ENCODE results near the gene PCDH10.
"Not testable (repeated sequence)": the region's sequence is repeated elsewhere in the genome, so short reads cannot be mapped to it uniquely, and the experiment has no call there.

PCDH10 gene

DNA sequence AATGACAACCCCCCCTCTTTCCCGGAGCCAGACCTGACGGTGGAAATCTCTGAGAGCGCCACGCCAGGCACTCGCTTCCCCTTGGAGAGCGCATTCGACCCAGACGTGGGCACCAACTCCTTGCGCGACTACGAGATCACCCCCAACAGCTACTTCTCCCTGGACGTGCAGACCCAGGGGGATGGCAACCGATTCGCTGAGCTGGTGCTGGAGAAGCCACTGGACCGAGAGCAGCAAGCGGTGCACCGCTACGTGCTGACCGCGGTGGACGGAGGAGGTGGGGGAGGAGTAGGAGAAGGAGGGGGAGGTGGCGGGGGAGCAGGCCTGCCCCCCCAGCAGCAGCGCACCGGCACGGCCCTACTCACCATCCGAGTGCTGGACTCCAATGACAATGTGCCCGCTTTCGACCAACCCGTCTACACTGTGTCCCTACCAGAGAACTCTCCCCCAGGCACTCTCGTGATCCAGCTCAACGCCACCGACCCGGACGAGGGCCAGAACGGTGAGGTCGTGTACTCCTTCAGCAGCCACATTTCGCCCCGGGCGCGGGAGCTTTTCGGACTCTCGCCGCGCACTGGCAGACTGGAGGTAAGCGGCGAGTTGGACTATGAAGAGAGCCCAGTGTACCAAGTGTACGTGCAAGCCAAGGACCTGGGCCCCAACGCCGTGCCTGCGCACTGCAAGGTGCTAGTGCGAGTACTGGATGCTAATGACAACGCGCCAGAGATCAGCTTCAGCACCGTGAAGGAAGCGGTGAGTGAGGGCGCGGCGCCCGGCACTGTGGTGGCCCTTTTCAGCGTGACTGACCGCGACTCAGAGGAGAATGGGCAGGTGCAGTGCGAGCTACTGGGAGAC, 1.6 kb downstream of the PCDH10 start:
- DNase-seq (ENCODE audit: low read depth in 3 of 3): no peak

DNA sequence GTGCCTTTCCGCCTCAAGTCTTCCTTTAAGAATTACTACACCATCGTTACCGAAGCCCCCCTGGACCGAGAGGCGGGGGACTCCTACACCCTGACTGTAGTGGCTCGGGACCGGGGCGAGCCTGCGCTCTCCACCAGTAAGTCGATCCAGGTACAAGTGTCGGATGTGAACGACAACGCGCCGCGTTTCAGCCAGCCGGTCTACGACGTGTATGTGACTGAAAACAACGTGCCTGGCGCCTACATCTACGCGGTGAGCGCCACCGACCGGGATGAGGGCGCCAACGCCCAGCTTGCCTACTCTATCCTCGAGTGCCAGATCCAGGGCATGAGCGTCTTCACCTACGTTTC, 2.2 kb downstream of the PCDH10 start:
- DNase-seq (ENCODE audit: low read depth in 3 of 3): no peak

DNA sequence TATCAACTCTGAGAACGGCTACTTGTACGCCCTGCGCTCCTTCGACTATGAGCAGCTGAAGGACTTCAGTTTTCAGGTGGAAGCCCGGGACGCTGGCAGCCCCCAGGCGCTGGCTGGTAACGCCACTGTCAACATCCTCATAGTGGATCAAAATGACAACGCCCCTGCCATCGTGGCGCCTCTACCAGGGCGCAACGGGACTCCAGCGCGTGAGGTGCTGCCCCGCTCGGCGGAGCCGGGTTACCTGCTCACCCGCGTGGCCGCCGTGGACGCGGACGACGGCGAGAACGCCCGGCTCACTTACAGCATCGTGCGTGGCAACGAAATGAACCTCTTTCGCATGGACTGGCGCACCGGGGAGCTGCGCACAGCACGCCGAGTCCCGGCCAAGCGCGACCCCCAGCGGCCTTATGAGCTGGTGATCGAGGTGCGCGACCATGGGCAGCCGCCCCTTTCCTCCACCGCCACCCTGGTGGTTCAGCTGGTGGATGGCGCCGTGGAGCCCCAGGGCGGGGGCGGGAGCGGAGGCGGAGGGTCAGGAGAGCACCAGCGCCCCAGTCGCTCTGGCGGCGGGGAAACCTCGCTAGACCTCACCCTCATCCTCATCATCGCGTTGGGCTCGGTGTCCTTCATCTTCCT, 2.7 kb downstream of the PCDH10 start:
- no peak for DNase-seq (ENCODE audit: low read depth in 3 of 3)

DNA sequence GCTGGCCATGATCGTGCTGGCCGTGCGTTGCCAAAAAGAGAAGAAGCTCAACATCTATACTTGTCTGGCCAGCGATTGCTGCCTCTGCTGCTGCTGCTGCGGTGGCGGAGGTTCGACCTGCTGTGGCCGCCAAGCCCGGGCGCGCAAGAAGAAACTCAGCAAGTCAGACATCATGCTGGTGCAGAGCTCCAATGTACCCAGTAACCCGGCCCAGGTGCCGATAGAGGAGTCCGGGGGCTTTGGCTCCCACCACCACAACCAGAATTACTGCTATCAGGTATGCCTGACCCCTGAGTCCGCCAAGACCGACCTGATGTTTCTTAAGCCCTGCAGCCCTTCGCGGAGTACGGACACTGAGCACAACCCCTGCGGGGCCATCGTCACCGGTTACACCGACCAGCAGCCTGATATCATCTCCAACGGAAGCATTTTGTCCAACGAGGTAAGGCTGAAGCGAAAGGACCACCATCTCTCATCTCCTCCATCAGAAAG, 3.3 kb downstream of the PCDH10 start:
- DNase-seq (ENCODE audit: low read depth in 3 of 3): no peak

DNA sequence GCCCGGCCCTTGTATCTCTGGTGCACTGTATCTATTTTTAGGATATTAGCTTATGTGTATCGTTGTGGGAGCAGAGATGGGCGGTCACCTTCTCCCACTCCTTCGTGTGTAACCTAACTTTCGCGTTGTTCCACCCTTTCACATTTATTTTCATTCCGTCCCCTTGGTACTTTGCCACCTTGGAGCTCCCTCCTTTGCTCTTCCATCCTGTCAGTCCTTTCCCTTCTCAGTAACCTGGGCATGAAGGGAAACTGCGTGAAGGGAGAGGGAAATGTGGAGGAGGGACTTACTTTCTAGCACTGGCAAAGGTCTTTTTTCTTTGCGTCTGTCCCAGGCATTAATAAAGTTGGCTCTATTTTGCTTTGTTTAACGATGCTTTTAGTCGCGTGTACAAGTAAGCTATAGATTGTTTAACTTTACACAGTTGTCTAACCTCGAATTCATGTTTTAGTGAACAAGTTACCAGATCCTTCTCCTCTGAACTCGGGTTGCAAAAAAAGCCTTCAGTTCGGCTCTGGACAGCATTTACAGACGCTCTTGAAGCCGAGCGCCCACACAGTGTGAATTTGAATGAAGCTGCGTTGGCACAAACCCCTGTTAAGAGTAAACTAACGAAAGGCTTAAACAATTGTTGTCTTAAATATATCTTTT, 3.9 kb downstream of the PCDH10 start:
- no peak for DNase-seq (ENCODE audit: low read depth in 3 of 3)

DNA sequence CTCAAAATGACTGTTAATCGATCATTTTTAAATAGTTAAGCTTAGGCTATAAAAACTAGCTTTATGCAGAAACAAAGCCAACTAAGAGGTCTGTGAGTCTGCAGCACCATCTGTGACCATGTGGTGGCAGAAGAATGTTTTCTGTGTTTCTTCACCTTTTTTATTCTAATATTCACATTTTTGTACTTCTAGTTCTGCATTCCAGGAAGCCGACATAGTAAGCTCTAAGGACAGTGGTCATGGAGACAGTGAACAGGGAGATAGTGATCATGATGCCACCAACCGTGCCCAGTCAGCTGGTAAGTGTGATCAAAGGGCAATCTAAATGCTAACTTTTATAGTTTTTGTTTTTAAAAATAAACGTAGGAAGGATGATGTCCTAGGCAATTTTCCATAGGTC, 5.6 kb downstream of the PCDH10 start:
- DNase-seq (ENCODE audit: low read depth in 3 of 3): no peak

DNA sequence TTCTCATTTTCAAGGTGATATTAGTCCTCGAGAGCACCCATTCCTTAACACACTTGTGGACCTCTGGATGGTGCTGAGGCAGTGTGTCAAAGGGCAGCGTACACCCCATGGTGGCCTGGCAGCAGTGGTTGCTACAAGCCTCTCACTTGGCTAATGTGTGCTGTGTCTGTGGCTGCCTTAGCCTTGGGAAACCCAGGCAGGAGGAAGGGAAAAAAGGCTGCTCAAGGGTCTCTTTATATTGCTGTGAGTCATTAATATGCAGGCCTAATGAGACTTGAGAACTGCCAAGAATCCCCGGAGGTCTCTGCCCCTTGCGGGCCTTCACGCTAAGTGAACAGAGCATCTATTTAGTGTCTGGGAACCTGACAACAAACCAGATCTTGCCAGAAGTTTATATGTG, 7.0 kb downstream of the PCDH10 start:
- DNase-seq (ENCODE audit: low read depth in 3 of 3): no peak

DNA sequence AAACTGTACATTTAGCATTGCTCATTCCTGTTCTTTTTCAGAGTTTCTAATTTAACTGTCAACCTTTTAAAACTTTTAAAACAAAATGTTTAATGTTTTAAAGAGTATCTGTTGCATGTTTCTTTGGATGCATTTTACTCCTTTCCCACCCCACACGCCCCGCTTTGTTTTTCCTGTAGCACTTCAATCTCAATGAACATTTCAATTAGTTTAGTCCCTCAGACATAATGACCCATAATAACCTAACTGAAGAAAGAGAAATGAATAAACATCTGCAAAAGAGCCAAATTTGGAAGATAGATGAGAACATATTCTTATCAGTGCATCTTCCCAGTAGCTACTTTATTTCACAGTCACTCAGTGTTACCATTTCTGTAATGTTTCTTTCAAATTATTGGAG, 7.5 kb downstream of the PCDH10 start:
- no peak for DNase-seq (ENCODE audit: low read depth in 3 of 3)

DNA sequence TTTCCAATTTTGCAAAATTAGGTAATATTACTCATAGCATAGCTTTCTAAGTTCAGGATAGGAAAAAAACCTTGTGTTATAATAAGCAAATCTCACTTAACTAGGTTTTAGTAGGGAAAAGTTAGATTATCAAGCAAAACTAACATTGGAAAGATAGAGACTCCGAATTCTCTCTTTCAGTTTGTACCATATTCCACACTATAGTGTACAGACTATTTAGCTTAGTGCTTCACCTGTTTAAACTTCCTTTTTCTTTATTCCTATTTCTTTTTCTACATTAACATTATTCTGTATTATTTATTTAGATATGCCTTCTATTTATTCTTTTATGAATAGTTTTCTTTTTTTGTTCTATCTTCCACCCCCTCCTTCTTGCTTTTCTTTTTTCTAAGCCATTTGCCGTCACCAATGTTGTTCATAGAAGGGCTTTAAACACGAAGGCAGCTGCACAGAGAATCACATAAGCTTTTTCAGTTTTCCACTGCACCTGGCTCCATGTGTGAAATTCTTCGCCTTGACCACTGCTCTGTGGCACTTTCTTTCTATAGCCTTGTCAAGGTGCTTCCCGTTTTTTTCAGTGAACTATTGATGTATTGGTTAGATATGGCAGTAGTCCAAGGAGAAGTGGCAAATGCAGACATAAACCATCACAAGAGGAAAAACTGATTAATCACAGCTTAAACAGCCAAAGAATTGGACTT, 8.5 kb downstream of the PCDH10 start:
- DNase-seq (ENCODE audit: low read depth in 3 of 3): no peak

DNA sequence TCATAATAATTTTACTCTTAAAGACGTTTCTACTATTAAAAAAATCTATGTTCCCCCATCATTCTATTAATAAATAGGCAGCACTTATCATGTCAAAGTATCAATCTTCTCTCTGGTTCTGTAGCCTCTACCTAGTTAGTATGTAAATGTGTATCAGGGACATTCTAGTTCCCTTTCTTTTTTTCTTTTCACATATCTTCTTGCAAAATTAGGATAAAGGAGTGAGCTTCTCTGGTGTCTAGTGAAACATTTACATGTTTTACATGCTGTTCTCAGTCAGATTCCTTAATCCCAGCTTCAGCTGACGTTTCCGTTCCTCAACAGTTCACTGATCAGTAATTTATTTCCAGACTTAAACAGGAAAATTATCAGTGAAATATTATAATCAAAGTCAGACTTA, 11.8 kb downstream of the PCDH10 start:
- no peak for DNase-seq (ENCODE audit: low read depth in 3 of 3)

DNA sequence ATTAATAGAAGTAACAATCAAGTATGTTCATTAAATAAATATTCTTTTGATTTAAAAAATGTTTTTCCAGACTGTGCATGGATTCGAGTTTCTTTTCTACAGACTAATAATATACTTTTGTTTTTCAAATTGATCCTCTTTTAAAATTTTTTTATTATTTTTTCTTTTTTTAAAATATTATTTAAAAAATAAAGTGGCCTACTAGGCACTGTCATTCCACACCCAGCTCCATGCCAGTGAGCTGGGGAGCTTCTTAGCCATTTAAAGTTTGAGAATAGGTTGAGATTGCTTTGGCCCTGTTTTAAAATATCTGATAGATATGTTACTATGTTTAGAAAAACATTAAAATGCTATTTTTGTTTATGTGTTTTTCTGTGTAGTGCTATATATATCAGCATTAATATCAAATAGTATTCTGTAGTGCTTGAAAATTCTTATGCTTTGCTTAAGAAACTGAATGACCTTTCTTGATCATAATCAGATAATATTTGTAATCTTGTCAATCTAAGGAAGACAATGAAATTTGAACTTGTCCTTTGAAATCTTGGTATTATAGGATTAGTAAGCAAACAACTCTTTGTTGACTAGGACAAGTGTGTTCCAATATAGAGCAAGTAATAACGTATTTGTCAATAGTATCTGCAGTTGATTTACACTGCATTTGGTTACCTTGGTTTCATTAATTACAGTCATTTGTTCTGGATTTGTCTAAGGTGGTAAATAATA, 12.6 kb downstream of the PCDH10 start:
- DNase-seq (ENCODE audit: low read depth in 3 of 3): no peak

DNA sequence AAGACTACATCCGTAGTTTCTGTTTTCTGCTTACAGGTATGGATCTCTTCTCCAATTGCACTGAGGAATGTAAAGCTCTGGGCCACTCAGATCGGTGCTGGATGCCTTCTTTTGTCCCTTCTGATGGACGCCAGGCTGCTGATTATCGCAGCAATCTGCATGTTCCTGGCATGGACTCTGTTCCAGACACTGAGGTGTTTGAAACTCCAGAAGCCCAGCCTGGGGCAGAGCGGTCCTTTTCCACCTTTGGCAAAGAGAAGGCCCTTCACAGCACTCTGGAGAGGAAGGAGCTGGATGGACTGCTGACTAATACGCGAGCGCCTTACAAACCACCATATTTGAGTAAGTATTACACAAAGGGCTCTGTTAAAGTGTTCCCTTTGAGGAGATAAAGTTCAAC, 13.8 kb downstream of the PCDH10 start:
- no peak for DNase-seq (ENCODE audit: low read depth in 3 of 3)

DNA sequence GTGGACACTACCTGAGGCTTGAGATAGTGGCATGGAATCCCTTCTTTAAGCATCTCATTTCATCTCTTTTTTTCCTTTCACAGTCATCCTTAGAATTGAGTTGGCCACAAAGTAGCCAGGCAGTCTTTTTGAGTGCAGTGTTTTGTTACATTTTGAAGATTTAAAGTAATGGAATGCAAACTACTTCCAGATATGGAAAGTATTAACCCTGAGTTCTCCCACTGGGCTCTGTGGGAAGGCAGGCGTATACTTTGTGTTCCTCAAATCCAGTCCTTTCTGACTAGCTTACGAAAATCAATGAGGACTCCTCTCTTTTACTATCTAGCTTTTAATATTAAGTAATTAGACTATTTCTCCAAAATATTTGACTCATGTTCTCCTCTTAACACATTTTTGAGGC, 29.9 kb downstream of the PCDH10 start:
- DNase-seq (ENCODE audit: low read depth in 3 of 3): no peak

DNA sequence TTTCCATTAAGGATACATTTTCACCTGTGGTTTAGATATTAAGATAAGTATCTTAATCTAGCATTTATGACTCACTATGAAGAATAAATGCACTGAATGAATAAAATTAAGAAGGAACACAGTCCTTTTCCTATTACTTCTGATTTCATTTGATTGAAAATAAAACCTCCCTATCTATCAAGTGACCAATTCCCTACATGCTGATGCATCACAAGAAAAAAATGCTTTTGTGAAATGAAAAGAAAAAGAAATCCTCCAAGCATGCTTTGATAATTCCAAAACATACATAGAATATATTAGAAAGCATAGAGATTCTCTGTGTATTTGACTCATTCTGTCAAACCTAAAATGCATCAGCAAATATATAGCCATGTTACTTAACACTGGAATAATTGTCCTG, 37.1 kb downstream of the PCDH10 start:
- no peak for DNase-seq (ENCODE audit: low read depth in 3 of 3)

DNA sequence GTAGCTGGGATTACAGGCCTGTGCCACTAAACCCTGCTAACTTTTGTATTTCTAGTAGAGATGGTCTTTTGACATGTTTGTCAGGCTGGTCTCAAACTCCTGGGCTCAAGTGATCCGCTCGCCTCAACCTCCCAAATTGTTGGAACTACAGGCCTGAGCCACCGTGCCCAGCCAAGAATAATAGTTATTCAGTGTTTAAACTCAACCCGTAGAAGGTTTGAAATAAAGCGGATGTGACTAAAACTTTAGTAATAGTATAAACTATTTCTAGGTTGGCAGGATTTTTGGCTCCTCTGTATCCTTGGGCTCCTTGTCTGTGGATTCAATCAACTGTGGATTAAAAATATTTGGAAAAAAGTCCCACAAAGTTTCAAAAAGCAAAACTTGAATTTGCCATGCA, 37.8 kb downstream of the PCDH10 start:
- DNase-seq (ENCODE audit: low read depth in 3 of 3): no peak

DNA sequence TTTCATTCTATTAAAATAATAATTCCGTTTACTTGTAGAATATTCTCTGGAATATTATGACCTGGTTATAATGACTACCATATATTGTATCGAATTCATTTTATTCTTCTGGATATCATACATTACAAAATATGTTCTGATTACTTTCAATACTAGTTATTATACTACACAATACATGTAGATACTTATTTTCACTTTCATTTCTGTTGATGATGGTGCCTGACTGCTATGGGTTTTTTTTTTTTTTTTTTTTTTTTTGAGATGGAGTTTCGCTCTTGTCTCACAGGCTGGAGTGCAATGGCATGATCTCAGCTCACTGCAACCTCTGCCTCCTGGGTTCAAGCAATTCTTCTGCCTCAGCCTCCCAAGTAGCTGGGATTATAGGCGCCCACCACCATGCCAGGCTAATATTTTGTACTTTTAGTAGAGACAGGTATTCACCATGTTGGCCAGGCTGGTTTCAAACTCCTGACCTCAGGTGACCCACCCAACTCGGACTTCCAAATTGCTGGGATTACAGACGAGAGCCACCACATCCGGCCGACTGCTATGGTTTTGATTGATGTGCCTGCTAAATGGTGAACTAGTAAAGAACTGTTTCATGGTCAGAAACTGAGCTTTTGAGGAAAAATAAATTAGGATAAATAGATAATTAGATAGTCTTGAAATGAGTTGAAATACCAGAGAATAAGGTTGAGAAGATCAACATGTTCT, 39.5 kb downstream of the PCDH10 start:
- DNase-seq (ENCODE audit: low read depth in 3 of 3): no peak

DNA sequence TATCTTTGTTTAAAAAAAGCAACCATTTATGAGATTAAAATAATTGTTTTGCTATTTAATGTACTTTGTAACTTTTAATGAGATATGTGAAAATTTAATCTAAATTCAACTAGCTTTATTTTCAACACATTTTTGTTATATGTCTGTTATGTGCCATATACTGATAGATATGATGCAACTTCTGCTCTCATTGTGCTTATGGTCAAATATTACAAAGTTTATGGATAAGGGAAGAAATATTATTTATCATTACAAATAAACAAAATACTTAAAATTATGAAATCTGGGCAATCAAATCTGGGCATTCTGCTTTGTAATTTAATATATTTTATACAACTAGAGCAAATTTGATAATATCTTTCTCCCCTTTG, 40.0 kb downstream of the PCDH10 start:
- DNase-seq (ENCODE audit: low read depth in 3 of 3): no peak

DNA sequence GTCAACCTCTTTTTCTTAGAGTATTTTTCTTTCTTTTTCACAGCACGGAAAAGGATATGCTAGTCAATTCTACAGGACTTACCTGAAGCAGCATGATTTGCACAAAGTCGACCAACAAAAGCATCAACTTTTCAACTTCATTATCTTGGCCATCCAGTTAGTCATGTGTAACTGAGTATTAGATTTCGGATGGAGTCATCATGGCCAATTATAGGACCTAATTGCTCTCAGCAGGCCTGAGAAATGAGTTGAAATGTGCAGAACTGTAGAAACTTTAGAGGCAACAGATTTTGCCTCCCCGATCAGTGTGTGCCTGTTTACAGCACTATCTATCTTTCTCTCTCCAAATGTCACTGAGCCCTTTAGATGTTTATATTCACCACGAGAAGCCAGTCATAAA, 41.0 kb downstream of the PCDH10 start:
- DNase-seq (ENCODE audit: low read depth in 3 of 3): no peak

DNA sequence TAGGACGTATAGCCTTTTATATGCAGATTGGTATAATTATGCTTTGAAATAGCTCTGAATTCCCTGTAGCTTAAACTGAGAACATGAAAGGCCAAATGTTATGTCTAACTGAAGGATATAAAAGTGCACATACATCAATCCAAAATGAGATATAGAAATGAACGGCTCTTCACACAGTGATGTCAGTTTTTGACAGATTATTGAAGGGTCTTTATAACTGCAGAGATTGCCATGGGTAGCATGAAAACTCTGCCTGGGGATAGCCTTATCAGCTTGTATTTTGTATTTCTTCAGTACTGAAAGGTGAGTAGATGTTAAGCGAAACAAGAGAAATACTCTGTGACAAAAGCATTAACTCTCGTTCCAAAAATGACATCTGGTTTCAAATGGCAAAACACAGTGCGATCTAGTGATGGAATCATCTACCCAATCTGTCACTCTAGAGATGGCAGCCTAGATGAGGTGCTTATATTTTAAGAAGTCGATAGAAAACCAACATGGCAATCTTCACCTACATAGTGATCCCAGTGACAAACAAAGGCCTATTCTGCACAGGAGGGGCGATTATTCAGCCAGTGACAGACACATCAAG, 59.7 kb downstream of the PCDH10 start:
- no peak for DNase-seq (ENCODE audit: low read depth in 3 of 3)

DNA sequence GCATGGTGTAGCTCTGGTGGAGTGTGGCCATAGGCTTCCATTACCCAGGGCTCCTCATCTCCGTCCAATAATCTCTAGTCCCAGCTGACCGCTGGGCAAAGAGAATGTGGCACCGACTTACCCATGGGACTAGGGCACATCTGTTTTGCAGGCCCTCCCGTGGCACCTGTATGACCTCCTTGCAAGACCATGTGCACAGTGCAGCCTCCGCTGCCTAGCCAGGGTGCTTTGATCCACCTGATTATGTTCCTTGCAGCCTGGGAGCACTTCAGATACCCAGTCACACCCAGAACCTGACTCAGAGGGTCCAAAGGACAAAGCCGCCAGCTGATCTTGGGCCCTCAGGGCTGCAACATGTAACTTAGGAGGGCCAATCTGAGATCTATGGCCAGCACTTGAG, 84.8 kb downstream of the PCDH10 start:
- no peak for DNase-seq (ENCODE audit: low read depth in 3 of 3)

DNA sequence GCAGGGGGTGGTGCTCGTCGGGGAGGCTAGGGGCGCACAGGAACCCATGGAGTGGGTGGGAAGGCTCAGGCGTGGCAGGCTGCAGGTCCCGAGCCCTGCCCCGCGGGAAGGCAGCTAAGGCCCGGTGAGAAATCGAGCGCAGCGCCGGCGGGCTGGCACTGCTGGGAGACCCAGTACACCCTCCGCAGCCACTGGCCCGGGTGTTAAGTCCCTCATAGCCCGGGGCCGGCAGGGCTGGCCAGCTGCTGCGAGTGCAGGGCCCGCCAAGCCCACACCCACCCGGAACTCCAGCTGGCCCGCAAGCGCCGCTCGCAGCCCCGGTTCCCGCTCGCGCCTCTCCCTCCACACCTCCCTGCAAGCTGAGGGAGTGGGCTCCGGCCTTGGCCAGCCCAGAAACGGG, 91.4 kb downstream of the PCDH10 start:
- not testable (repeated sequence) for DNase-seq (ENCODE audit: low read depth in 3 of 3)

Measured in stimulated activated CD4-positive, alpha-beta T cell treated with anti-CD3 and anti-CD28 coated beads, TNF-alpha, amount 100 ng/mL, for 24 hours (primary cell).